HG03521 (cell line): Measurements from ENCODE around the gene TEX29.

ENCODE experiments used
- ATAC-seq: cut with Tn5 transposase; IDR thresholded peaks from one replicate; pipeline ENCODE4 v1.9.1; 2021; ENCODE audit warnings: mild to moderate bottlenecking, moderate library complexity; ENCODE audit not compliant: unreplicated experiment

Gene TEX29

GRCh38 chr13:111319998-111320911 is at the start of gene TEX29:
TSS of gene TEX29 (plus strand) at chr13:111320642. CDS start at chr13:111320891, 249 bp downstream.
- no peak for ATAC-seq

GRCh38 chr13:111270765-111271698 is 49.4 kb upstream of the TEX29 start:
- no peak for ATAC-seq

- no peak for ATAC-seq
Observed at GRCh38 chr13:111272117-111272516, 48.3 kb upstream of the TEX29 start.

GRCh38 chr13:111275382-111275781 is 45.1 kb upstream of the TEX29 start:
- no peak for ATAC-seq

GRCh38 chr13:111275995-111276618 is 44.3 kb upstream of the TEX29 start:
- no peak for ATAC-seq

GRCh38 chr13:111278258-111278657 is 42.2 kb upstream of the TEX29 start:
- ATAC-seq, result no peak

GRCh38 chr13:111278743-111279652 is 41.4 kb upstream of the TEX29 start:
- ATAC-seq, result no peak

GRCh38 chr13:111280226-111280625 is 40.2 kb upstream of the TEX29 start:
- ATAC-seq, result no peak

- no peak for ATAC-seq
Observed at GRCh38 chr13:111280681-111281585, 39.5 kb upstream of the TEX29 start.

- no peak for ATAC-seq
Observed at GRCh38 chr13:111281751-111282311, 38.6 kb upstream of the TEX29 start.

GRCh38 chr13:111282425-111282824 is 38.0 kb upstream of the TEX29 start:
- no peak for ATAC-seq

- ATAC-seq, result no peak
Observed at GRCh38 chr13:111282997-111283396, 37.4 kb upstream of the TEX29 start.

- ATAC-seq, result no peak
Observed at GRCh38 chr13:111283457-111283856, 37.0 kb upstream of the TEX29 start.

GRCh38 chr13:111283991-111284390 is 36.5 kb upstream of the TEX29 start:
- ATAC-seq, result no peak

GRCh38 chr13:111284565-111284964 is 35.9 kb upstream of the TEX29 start:
- no peak for ATAC-seq

- ATAC-seq, result no peak
Observed at GRCh38 chr13:111286162-111286561, 34.3 kb upstream of the TEX29 start.

GRCh38 chr13:111286749-111287148 is 33.7 kb upstream of the TEX29 start:
- no peak for ATAC-seq

GRCh38 chr13:111287201-111287600 is 33.2 kb upstream of the TEX29 start:
- ATAC-seq, result no peak

GRCh38 chr13:111288276-111288675 is 32.2 kb upstream of the TEX29 start:
- ATAC-seq, result no peak
